Measurements from ENCODE around the gene SGMS1. TPM values are rescaled to one million over a fixed set of nuclear protein-coding genes. Genes with fewer than 3 reads are reported as not detected.

Gene SGMS1
- total and polyA plus RNA-seq, 2 experiments from 2014 or later = 15.0 to 34.7 TPM

GRCh38 chr10:50600286-50600685, 23.5 kb downstream of the SGMS1 start:
- no peaks in the 10 kb centered on the region for H3K27me3 ChIP-seq (ENCODE audit: insufficient read depth)
- no peaks in the 10 kb centered on the region for H3F3A ChIP-seq (replicated peaks; ENCODE audit: low read depth)
- no peaks in the 10 kb centered on the region for H3K9me2 ChIP-seq (ENCODE audit: insufficient read depth)
- H3K79me2 ChIP-seq (replicated peaks; ENCODE audit: insufficient read depth) = peaks cover 96% of the 10 kb centered on the region
- H3K4me1 ChIP-seq (ENCODE audit: insufficient read depth) = peaks cover 29% of the 10 kb centered on the region
- TF ChIP-seq STAT1 (IDR thresholded peaks at IDR 0.05; ENCODE audit: unreplicated experiment) = no peak
- H3K9me3 Mint-ChIP-seq = no peaks in the 10 kb centered on the region
- no peaks in the 10 kb centered on the region for H4K20me1 ChIP-seq (replicated peaks; ENCODE audit: insufficient read depth)
- peaks cover 59% of the 10 kb centered on the region for H3K4me1 Mint-ChIP-seq
- no peak overlapping the region for H2AFZ ChIP-seq
- no peaks in the 10 kb centered on the region for H3K36me3 Mint-ChIP-seq (ENCODE audit: low read depth)
- H3K4me2 ChIP-seq = no peak overlapping the region
- no peak overlapping the region for H3K4me3 Mint-ChIP-seq
- DNase-seq (ENCODE audit: low spot score) = no peak
- no peak overlapping the region for H3K27ac ChIP-seq (ENCODE audit: low read depth)
- H3K27ac Mint-ChIP-seq = no peak overlapping the region
- no peaks in the 10 kb centered on the region for H3K36me3 ChIP-seq (ENCODE audit: insufficient read depth)
- peaks cover 3% of the 10 kb centered on the region for H3K27me3 Mint-ChIP-seq (ENCODE audit: insufficient read depth, low read depth, poor library complexity)
- ATAC-seq = no peak
- no peak overlapping the region for H3K4me3 ChIP-seq

GRCh38 chr10:50596897-50597296, 26.9 kb downstream of the SGMS1 start:
- no peak for ATAC-seq
- Mint-ChIP-seq H3K27ac (no peak overlapping the region), H3K27me3 (ENCODE audit: insufficient read depth, low read depth, poor library complexity) (peaks cover 2% of the 10 kb centered on the region)
- TF ChIP-seq, protein P1, sequence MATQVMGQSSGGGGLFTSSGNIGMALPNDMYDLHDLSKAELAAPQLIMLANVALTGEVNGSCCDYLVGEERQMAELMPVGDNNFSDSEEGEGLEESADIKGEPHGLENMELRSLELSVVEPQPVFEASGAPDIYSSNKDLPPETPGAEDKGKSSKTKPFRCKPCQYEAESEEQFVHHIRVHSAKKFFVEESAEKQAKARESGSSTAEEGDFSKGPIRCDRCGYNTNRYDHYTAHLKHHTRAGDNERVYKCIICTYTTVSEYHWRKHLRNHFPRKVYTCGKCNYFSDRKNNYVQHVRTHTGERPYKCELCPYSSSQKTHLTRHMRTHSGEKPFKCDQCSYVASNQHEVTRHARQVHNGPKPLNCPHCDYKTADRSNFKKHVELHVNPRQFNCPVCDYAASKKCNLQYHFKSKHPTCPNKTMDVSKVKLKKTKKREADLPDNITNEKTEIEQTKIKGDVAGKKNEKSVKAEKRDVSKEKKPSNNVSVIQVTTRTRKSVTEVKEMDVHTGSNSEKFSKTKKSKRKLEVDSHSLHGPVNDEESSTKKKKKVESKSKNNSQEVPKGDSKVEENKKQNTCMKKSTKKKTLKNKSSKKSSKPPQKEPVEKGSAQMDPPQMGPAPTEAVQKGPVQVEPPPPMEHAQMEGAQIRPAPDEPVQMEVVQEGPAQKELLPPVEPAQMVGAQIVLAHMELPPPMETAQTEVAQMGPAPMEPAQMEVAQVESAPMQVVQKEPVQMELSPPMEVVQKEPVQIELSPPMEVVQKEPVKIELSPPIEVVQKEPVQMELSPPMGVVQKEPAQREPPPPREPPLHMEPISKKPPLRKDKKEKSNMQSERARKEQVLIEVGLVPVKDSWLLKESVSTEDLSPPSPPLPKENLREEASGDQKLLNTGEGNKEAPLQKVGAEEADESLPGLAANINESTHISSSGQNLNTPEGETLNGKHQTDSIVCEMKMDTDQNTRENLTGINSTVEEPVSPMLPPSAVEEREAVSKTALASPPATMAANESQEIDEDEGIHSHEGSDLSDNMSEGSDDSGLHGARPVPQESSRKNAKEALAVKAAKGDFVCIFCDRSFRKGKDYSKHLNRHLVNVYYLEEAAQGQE (IDR thresholded peaks at IDR 0.05; ENCODE audit: unreplicated experiment) = no peak
- TF ChIP-seq ZNF331 (CRISPR knock-in tag; IDR thresholded peaks at IDR 0.05; ENCODE audit: low read depth) (no peak), STAT1 (IDR thresholded peaks at IDR 0.05; ENCODE audit: unreplicated experiment) (no peak), POLR2AphosphoS5 (IDR thresholded peaks at IDR 0.05; ENCODE audit: low read depth) (no peak), ZNF114 (CRISPR knock-in tag; IDR thresholded peaks at IDR 0.05) (no peak), EZH2 (IDR thresholded peaks at IDR 0.05; ENCODE audit: low read depth, unreplicated experiment) (no peak), NANOG (IDR thresholded peaks at IDR 0.05; ENCODE audit: borderline replicate concordance) (no peak), JUNB (IDR thresholded peaks at IDR 0.05; ENCODE audit: unreplicated experiment) (no peak), CTCF (conservative IDR thresholded peaks at IDR 0.05; ENCODE audit: low read depth in 2 of 2) (no peak), EZH2phosphoT487 (IDR thresholded peaks at IDR 0.05; ENCODE audit: unreplicated experiment) (no peak)
- TF ChIP-seq, protein P2, sequence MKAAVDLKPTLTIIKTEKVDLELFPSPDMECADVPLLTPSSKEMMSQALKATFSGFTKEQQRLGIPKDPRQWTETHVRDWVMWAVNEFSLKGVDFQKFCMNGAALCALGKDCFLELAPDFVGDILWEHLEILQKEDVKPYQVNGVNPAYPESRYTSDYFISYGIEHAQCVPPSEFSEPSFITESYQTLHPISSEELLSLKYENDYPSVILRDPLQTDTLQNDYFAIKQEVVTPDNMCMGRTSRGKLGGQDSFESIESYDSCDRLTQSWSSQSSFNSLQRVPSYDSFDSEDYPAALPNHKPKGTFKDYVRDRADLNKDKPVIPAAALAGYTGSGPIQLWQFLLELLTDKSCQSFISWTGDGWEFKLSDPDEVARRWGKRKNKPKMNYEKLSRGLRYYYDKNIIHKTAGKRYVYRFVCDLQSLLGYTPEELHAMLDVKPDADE (IDR thresholded peaks at IDR 0.05) = no peak

More at GRCh38 chr10:50596897-50597296, 26.9 kb downstream of the SGMS1 start:
- Mint-ChIP-seq H3K9me3 (no peaks in the 10 kb centered on the region), H3K4me1 (peaks cover 35% of the 10 kb centered on the region), H3K36me3 (ENCODE audit: low read depth) (no peaks in the 10 kb centered on the region), H3K4me3 (no peak overlapping the region)
- Histone ChIP-seq H3K79me2 (replicated peaks; ENCODE audit: insufficient read depth) (peaks cover 95% of the 10 kb centered on the region), H3K4me1 (ENCODE audit: insufficient read depth) (peaks cover 8% of the 10 kb centered on the region; the same call in 1 of the 2 replicates), H2AFZ (no peak overlapping the region), H3K9me2 (ENCODE audit: insufficient read depth) (no peaks in the 10 kb centered on the region), H3K4me2 (no peak overlapping the region), H3K27me3 (ENCODE audit: insufficient read depth) (no peaks in the 10 kb centered on the region), H3K27ac (ENCODE audit: low read depth) (no peak overlapping the region), H4K20me1 (replicated peaks; ENCODE audit: insufficient read depth) (0 out of 2 replicates have a peak, but pooled peaks cover 8% of the 10 kb centered on the region), H3K4me3 (no peak overlapping the region), H3F3A (replicated peaks; ENCODE audit: low read depth) (no peaks in the 10 kb centered on the region), H3K36me3 (ENCODE audit: insufficient read depth) (no peaks in the 10 kb centered on the region)
- DNase-seq (ENCODE audit: low spot score) = no peak
